ENCODE data around the gene ANXA1. TPM values are rescaled to one million over a fixed set of nuclear protein-coding genes. Genes with fewer than 3 reads are reported as not detected.

ANXA1 gene
- total RNA-seq, 1 experiment from 2014 or later: 2.1 TPM

DNA sequence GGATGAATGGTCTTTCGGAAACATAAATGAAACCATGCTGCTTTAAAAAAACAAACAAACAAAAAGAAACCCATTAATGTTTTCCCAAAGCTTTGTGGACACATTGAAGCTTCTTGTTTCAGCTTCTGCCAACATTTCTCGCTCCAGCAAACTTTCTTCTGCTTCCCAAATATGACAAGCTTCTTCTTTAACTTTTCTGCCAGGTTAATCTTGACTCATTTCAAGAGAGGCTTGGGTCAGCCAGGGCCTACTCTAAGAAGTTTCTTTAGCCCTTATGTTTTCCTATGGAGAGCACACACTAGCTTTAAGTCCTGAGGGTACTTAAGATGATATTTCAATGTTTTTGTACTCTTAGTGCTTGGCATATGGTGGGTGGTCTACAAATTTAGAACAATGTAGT, 6.1 kb downstream of the ANXA1 start:
- Mint-ChIP-seq H3K4me3 (no peak overlapping the region), H3K4me1 (peaks cover 49% of the 10 kb centered on the region), H3K27me3 (ENCODE audit: low read depth) (no peaks in the 10 kb centered on the region), H3K27ac (no peak overlapping the region), H3K9me3 (no peaks in the 10 kb centered on the region), H3K36me3 (no peaks in the 10 kb centered on the region)
- ATAC-seq (no peak), DNase-seq (ENCODE audit: low spot score) (no peak)
- no peak for TF ChIP-seq GTF2I (CRISPR knock-in tag; conservative IDR thresholded peaks at IDR 0.05)
- TF ChIP-seq TEAD4 (CRISPR knock-in tag; IDR thresholded peaks at IDR 0.05): no peak
- POLR2A ChIA-PET: no interaction called here
- CTCF ChIA-PET: no interaction called here

DNA sequence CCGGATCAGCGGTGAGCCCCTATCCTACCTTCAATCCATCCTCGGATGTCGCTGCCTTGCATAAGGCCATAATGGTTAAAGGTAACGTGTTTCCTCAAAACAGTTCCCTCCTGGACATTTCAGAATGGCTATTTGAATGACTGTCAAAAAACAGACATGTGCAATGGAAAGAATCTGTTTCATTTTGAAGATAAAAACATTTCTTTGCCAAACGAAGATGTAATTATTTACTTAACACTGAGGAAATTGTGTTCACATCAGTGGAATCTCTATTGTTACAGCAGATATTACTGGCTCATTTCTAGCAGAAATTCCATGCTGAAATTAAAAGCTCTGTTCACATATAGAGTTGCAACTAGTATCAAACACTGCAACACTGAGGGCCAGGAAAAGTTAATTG, 7.1 kb downstream of the ANXA1 start:
- Mint-ChIP-seq H3K27me3 (ENCODE audit: low read depth) (no peaks in the 10 kb centered on the region), H3K36me3 (no peaks in the 10 kb centered on the region), H3K4me3 (no peak overlapping the region), H3K9me3 (no peaks in the 10 kb centered on the region), H3K4me1 (peaks cover 48% of the 10 kb centered on the region), H3K27ac (no peak overlapping the region)
- CTCF ChIA-PET: no interaction called here
- TF ChIP-seq SMAD3 (CRISPR knock-in tag; IDR thresholded peaks at IDR 0.05; ENCODE audit: borderline replicate concordance) (no peak), OVOL2 (CRISPR knock-in tag; IDR thresholded peaks at IDR 0.05; ENCODE audit: borderline replicate concordance) (no peak), ZNF219 (CRISPR knock-in tag; IDR thresholded peaks at IDR 0.05; ENCODE audit: borderline replicate concordance) (no peak), CREM (CRISPR knock-in tag; IDR thresholded peaks at IDR 0.05) (no peak), ZNF121 (CRISPR knock-in tag; IDR thresholded peaks at IDR 0.05) (no peak), ZNF138 (CRISPR knock-in tag; conservative IDR thresholded peaks at IDR 0.05) (no peak), MXD4 (CRISPR knock-in tag; IDR thresholded peaks at IDR 0.05; ENCODE audit: borderline replicate concordance) (no peak), CBFB (CRISPR knock-in tag; IDR thresholded peaks at IDR 0.05; ENCODE audit: low read depth) (no peak), RELA (CRISPR knock-in tag; IDR thresholded peaks at IDR 0.05; ENCODE audit: borderline replicate concordance) (no peak), NFYB (CRISPR knock-in tag; conservative IDR thresholded peaks at IDR 0.05; ENCODE audit: low read depth) (no peak), TEAD4 (CRISPR knock-in tag; IDR thresholded peaks at IDR 0.05) (no peak)
- TF ChIP-seq, protein P1, sequence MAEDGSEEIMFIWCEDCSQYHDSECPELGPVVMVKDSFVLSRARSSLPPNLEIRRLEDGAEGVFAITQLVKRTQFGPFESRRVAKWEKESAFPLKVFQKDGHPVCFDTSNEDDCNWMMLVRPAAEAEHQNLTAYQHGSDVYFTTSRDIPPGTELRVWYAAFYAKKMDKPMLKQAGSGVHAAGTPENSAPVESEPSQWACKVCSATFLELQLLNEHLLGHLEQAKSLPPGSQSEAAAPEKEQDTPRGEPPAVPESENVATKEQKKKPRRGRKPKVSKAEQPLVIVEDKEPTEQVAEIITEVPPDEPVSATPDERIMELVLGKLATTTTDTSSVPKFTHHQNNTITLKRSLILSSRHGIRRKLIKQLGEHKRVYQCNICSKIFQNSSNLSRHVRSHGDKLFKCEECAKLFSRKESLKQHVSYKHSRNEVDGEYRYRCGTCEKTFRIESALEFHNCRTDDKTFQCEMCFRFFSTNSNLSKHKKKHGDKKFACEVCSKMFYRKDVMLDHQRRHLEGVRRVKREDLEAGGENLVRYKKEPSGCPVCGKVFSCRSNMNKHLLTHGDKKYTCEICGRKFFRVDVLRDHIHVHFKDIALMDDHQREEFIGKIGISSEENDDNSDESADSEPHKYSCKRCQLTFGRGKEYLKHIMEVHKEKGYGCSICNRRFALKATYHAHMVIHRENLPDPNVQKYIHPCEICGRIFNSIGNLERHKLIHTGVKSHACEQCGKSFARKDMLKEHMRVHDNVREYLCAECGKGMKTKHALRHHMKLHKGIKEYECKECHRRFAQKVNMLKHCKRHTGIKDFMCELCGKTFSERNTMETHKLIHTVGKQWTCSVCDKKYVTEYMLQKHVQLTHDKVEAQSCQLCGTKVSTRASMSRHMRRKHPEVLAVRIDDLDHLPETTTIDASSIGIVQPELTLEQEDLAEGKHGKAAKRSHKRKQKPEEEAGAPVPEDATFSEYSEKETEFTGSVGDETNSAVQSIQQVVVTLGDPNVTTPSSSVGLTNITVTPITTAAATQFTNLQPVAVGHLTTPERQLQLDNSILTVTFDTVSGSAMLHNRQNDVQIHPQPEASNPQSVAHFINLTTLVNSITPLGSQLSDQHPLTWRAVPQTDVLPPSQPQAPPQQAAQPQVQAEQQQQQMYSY (CRISPR knock-in tag; IDR thresholded peaks at IDR 0.05): no peak
- TF ChIP-seq, protein P2, sequence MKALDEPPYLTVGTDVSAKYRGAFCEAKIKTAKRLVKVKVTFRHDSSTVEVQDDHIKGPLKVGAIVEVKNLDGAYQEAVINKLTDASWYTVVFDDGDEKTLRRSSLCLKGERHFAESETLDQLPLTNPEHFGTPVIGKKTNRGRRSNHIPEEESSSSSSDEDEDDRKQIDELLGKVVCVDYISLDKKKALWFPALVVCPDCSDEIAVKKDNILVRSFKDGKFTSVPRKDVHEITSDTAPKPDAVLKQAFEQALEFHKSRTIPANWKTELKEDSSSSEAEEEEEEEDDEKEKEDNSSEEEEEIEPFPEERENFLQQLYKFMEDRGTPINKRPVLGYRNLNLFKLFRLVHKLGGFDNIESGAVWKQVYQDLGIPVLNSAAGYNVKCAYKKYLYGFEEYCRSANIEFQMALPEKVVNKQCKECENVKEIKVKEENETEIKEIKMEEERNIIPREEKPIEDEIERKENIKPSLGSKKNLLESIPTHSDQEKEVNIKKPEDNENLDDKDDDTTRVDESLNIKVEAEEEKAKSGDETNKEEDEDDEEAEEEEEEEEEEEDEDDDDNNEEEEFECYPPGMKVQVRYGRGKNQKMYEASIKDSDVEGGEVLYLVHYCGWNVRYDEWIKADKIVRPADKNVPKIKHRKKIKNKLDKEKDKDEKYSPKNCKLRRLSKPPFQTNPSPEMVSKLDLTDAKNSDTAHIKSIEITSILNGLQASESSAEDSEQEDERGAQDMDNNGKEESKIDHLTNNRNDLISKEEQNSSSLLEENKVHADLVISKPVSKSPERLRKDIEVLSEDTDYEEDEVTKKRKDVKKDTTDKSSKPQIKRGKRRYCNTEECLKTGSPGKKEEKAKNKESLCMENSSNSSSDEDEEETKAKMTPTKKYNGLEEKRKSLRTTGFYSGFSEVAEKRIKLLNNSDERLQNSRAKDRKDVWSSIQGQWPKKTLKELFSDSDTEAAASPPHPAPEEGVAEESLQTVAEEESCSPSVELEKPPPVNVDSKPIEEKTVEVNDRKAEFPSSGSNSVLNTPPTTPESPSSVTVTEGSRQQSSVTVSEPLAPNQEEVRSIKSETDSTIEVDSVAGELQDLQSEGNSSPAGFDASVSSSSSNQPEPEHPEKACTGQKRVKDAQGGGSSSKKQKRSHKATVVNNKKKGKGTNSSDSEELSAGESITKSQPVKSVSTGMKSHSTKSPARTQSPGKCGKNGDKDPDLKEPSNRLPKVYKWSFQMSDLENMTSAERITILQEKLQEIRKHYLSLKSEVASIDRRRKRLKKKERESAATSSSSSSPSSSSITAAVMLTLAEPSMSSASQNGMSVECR (CRISPR knock-in tag; IDR thresholded peaks at IDR 0.05; ENCODE audit: borderline replicate concordance): no peak
- TF ChIP-seq, protein P3, sequence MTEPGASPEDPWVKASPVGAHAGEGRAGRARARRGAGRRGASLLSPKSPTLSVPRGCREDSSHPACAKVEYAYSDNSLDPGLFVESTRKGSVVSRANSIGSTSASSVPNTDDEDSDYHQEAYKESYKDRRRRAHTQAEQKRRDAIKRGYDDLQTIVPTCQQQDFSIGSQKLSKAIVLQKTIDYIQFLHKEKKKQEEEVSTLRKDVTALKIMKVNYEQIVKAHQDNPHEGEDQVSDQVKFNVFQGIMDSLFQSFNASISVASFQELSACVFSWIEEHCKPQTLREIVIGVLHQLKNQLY (CRISPR knock-in tag; IDR thresholded peaks at IDR 0.05): no peak
- TF ChIP-seq, protein P4, sequence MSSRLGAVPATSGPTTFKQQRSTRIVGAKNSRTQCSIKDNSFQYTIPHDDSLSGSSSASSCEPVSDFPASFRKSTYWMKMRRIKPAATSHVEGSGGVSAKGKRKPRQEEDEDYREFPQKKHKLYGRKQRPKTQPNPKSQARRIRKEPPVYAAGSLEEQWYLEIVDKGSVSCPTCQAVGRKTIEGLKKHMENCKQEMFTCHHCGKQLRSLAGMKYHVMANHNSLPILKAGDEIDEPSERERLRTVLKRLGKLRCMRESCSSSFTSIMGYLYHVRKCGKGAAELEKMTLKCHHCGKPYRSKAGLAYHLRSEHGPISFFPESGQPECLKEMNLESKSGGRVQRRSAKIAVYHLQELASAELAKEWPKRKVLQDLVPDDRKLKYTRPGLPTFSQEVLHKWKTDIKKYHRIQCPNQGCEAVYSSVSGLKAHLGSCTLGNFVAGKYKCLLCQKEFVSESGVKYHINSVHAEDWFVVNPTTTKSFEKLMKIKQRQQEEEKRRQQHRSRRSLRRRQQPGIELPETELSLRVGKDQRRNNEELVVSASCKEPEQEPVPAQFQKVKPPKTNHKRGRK (CRISPR knock-in tag; IDR thresholded peaks at IDR 0.05; ENCODE audit: borderline replicate concordance): no peak
- TF ChIP-seq, protein P5, sequence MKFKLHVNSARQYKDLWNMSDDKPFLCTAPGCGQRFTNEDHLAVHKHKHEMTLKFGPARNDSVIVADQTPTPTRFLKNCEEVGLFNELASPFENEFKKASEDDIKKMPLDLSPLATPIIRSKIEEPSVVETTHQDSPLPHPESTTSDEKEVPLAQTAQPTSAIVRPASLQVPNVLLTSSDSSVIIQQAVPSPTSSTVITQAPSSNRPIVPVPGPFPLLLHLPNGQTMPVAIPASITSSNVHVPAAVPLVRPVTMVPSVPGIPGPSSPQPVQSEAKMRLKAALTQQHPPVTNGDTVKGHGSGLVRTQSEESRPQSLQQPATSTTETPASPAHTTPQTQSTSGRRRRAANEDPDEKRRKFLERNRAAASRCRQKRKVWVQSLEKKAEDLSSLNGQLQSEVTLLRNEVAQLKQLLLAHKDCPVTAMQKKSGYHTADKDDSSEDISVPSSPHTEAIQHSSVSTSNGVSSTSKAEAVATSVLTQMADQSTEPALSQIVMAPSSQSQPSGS (CRISPR knock-in tag; IDR thresholded peaks at IDR 0.05; ENCODE audit: borderline replicate concordance, low read depth): no peak
- DNase-seq (ENCODE audit: low spot score) (no peak), ATAC-seq (no peak)
- POLR2A ChIA-PET: interaction anchor here (0.6 kb wide), 1 partner anchor 1302 kb away, joined by 4 read pairs; no protein-coding TSS in a partner anchor
